NB4 (cell line): ENCODE measurements around the gene MICALL1.
"Not testable (repeated sequence)": the region's sequence is repeated elsewhere in the genome, so short reads cannot be mapped to it uniquely, and the experiment has no call there.

Experiments used
- DNase-seq: peaks from one replicate; pipeline ENCODE4 v3.0.0; 2010; ENCODE audit warnings: low read depth
- H3K4me3 ChIP-seq: one replicate; pipeline ENCODE4 v1.5.1; 2011; ENCODE audit warnings: mild to moderate bottlenecking, low read depth, low read length, moderate library complexity
- MAX ChIP-seq: IDR thresholded peaks from 2 replicates; pipeline ENCODE4 v1.6.1; 2011; ENCODE audit warnings: low read depth, low read length
- MYC ChIP-seq: IDR thresholded peaks from 2 replicates; pipeline ENCODE4 v1.6.1; 2011; ENCODE audit warnings: low read depth, low read length
- POLR2A ChIP-seq: IDR thresholded peaks from 2 replicates; pipeline ENCODE4 v1.6.1; 2011; ENCODE audit warnings: mild to moderate bottlenecking; ENCODE audit not compliant: insufficient read length; ENCODE audit errors: extremely low read depth
- TF ChIP-seq, protein P1 (sequence below): IDR thresholded peaks from one replicate; pipeline ENCODE4 v1.5.1; 2012; ENCODE audit warnings: low read depth, low read length

Gene MICALL1

DNA sequence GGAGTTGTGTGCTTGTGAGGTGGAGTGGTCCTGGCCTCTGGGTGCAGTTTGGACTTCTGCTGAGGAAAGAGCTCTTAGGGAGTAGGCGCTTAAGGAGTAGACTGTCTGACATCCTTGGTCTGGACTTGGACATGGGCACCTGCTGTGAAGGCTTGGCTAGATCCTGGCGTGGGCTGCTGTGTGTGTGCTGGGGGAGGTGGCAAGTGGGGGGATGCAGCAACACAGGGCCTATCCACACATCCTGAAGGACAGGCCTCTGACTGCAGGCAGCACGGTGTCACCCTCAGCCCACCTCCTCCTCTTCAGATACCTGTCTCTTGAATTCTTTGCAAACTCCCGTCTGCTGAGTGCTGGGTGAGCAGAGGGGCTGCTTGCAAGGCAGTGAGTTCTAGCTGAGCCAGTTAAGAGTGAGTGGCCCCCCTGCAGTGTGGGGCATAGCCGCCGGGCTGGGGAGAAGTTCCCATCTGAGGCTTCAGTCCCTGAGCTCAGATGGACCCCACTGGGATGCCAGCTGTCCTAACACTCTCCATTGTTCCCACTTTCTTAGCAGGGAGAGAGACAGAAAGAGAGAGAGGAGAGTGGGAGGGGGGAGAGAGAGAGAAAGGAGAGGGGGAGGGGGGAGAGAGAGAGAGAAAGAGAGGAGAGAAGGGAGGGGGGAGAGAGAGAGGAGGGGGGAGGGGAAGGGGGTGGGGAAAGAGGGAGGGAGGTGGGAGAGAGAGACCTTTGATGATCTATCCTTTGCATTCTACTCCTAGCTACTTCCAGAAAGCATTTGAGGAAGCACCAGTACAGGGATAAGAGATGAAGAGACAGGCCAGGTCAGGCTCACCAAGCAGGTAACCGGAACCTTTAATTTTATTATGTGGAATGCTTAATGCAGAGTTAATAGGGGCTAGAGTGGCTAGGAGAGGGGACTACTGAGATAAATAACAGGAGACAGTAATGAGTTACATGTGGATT is 65.7 kb downstream of the MICALL1 start:
- no peak for TF ChIP-seq MAX
- TF ChIP-seq, protein P1, sequence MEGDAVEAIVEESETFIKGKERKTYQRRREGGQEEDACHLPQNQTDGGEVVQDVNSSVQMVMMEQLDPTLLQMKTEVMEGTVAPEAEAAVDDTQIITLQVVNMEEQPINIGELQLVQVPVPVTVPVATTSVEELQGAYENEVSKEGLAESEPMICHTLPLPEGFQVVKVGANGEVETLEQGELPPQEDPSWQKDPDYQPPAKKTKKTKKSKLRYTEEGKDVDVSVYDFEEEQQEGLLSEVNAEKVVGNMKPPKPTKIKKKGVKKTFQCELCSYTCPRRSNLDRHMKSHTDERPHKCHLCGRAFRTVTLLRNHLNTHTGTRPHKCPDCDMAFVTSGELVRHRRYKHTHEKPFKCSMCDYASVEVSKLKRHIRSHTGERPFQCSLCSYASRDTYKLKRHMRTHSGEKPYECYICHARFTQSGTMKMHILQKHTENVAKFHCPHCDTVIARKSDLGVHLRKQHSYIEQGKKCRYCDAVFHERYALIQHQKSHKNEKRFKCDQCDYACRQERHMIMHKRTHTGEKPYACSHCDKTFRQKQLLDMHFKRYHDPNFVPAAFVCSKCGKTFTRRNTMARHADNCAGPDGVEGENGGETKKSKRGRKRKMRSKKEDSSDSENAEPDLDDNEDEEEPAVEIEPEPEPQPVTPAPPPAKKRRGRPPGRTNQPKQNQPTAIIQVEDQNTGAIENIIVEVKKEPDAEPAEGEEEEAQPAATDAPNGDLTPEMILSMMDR, result no peak
- no peak for TF ChIP-seq MYC
- no peak for TF ChIP-seq POLR2A
- no peak overlapping the region for H3K4me3 ChIP-seq
- no peak for DNase-seq

GRCh38 chr22:37972527-37972926 is 66.4 kb downstream of the MICALL1 start:
- no peak for TF ChIP-seq MAX
- no peak for TF ChIP-seq MYC
- TF ChIP-seq POLR2A, result no peak
- TF ChIP-seq, protein P1, result no peak
- no peak for DNase-seq
- H3K4me3 ChIP-seq, result no peak overlapping the region

GRCh38 chr22:37973271-37974170 is 67.4 kb downstream of the MICALL1 start:
- TF ChIP-seq MAX (no peak), MYC (no peak), POLR2A (no peak)
- TF ChIP-seq, protein P1, result no peak
- H3K4me3 ChIP-seq, result no peak overlapping the region
- no peak for DNase-seq

- no peak for DNase-seq
- H3K4me3 ChIP-seq, result no peak overlapping the region
- TF ChIP-seq, protein P1, result no peak
- TF ChIP-seq MAX, result no peak
- TF ChIP-seq POLR2A, result no peak
- TF ChIP-seq MYC, result no peak
These were observed 69.1 kb downstream of the MICALL1 start for GRCh38 chr22:37975153-37975552.

DNA sequence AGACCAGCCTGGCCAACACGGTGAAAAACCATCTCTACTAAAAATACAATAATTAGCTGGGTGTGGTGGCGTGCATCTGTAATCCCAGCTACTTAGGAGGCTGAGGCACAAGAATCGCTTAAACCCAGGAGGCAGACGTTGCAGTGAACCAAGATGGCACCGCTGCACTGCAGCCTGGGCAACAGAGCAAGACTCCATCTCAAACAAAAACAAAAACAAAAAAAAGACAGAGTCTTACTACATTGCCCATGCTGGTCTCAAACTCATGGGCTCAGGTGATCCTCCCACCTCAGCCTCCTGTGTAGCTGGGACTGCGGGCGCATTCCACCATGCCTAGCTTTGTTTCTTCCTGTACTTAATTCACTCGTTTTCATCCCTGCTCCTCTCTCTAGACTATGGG is 69.9 kb downstream of the MICALL1 start:
- not testable (repeated sequence) for DNase-seq, H3K4me3 ChIP-seq

- TF ChIP-seq MYC (no peak), MAX (no peak), POLR2A (no peak)
- TF ChIP-seq, protein P1, result no peak
- no peak for DNase-seq
These were observed 70.5 kb downstream of the MICALL1 start for GRCh38 chr22:37976547-37976946.

More at GRCh38 chr22:37976547-37976946, 70.5 kb downstream of the MICALL1 start:
- H3K4me3 ChIP-seq, result no peak overlapping the region
